DOHH2 (cell line): ENCODE data around the gene MAPK8IP1.

ENCODE experiments used
- EZH2phosphoT487 ChIP-seq: fragments of 200-600 bp; sonication (generic); IDR thresholded peaks from 2 replicates; pipeline ENCODE4 v1.6.1; 2017; ENCODE audit warnings: borderline replicate concordance, mild to moderate bottlenecking, antibody characterized with exemption, low read length, moderate library complexity, mixed read lengths
- TF ChIP-seq, protein P1 (sequence below): fragments of 200-600 bp; sonication (generic); IDR thresholded peaks from one replicate; pipeline ENCODE4 v1.5.1; 2014; ENCODE audit warnings: antibody characterized with exemption, mild to moderate bottlenecking, low read depth, low read length; ENCODE audit not compliant: poor library complexity, severe bottlenecking

DNA sequence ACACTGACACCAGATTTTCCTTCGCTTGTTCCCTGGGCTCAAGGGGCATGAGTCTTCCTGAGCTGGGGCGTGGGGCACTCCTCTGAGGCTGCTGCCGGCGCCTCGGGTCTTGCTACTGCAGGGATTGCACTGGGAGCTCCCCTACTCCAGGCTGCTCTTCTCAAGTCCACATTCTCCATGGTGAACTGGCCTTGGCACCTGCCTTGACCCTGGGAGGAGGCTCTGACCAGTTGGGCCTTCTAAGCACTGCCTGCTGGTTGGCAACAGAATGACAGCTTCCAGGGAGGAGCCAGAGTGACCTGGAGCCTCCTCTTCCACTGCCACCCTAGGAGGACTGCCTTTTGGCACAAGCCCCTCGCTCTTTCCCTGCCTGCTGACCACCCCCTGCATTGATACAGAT, 12.1 kb downstream of the MAPK8IP1 start:
- TF ChIP-seq, protein P1, sequence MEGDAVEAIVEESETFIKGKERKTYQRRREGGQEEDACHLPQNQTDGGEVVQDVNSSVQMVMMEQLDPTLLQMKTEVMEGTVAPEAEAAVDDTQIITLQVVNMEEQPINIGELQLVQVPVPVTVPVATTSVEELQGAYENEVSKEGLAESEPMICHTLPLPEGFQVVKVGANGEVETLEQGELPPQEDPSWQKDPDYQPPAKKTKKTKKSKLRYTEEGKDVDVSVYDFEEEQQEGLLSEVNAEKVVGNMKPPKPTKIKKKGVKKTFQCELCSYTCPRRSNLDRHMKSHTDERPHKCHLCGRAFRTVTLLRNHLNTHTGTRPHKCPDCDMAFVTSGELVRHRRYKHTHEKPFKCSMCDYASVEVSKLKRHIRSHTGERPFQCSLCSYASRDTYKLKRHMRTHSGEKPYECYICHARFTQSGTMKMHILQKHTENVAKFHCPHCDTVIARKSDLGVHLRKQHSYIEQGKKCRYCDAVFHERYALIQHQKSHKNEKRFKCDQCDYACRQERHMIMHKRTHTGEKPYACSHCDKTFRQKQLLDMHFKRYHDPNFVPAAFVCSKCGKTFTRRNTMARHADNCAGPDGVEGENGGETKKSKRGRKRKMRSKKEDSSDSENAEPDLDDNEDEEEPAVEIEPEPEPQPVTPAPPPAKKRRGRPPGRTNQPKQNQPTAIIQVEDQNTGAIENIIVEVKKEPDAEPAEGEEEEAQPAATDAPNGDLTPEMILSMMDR: no peak
- no peak for TF ChIP-seq EZH2phosphoT487
